ENCODE measurements around the gene APRT.
A peak's percentile ranks its signal among the peaks of the same experiment; 100 is the strongest.

The APRT gene

DNA sequence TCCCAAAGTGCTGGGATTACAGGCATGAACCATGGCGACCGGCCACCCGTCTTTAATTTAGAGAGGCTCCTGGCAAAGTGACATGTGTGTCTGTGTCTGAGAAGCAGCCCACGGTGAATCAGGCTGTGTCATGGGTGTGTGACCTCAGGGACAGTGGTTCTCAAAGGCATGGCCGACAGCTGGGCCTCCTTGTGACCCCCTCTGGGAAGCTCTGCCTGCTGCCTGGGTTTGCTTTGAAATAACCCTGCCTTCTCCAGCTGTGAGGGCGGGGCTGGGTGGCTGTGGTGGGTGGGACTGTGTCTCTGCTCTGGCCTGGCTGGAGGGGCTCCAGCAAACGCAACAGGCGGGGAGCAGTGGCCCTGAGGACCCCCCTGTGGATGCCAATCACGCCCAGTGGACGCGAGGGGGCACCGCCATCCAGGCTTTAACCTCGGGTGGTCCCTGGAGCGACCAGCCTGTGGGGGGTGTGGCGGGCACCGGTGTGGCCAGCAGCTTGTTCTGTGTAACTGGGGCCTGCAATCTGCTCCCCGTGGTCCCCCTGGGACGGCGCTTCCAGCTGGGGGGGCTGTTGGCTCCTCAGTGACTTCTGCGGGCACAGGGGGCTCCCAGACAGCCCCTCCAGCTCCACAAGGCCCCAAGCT, 8.8 kb upstream of the APRT start:
- H3K4me1 ChIP-seq (ENCODE audit: control insufficient read depth in 1 of 2, insufficient read depth in 2 of 2, low read length in 2 of 2) = no peaks in the 10 kb centered on the region
- H3K36me3 ChIP-seq (ENCODE audit: control insufficient read depth in 1 of 2, insufficient read depth in 2 of 2, low read length in 2 of 2) = peaks cover 0 to 36% of the 10 kb centered on the region in 2 donors
- H3K9me3 ChIP-seq (ENCODE audit: control insufficient read depth in 1 of 2, low read length in 2 of 2) = no peaks in the 10 kb centered on the region
- no peak overlapping the region for H3K4me3 ChIP-seq (ENCODE audit: low read depth in 1 of 2, low read length in 2 of 2)
- no peaks in the 10 kb centered on the region for H3K27me3 ChIP-seq (ENCODE audit: low read depth, low read length)
- H3K27ac ChIP-seq (ENCODE audit: low read length) = no peak overlapping the region

DNA sequence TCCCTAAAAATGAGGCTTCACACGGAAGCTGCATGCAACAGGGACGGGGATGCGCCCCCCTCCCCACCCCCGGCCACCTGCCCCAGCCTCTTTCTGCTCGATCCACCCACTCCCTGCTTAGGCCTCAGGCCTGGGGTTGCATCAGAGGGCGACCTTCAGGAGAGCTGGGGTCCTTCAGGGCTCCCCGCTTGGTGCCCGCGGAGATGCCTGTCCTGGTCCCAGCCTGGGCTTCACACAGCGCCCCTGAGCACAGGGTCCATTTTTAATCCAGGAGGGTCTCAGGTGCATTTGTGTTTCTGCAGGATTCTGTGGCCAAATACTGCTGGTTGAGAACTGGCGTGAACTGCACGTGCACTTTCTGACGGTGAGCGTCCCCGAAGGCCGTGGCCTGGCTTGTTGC, 7.4 kb upstream of the APRT start:
- Histone ChIP-seq H3K27ac (ENCODE audit: low read length) (no peak overlapping the region), H3K9me3 (ENCODE audit: control insufficient read depth in 1 of 2, low read length in 2 of 2) (no peaks in the 10 kb centered on the region), H3K27me3 (ENCODE audit: low read depth, low read length) (no peaks in the 10 kb centered on the region), H3K4me3 (ENCODE audit: low read depth in 1 of 2, low read length in 2 of 2) (no peak overlapping the region), H3K36me3 (ENCODE audit: control insufficient read depth in 1 of 2, insufficient read depth in 2 of 2, low read length in 2 of 2) (peaks cover 0 to 28% of the 10 kb centered on the region in 2 donors), H3K4me1 (ENCODE audit: control insufficient read depth in 1 of 2, insufficient read depth in 2 of 2, low read length in 2 of 2) (no peaks in the 10 kb centered on the region)

DNA sequence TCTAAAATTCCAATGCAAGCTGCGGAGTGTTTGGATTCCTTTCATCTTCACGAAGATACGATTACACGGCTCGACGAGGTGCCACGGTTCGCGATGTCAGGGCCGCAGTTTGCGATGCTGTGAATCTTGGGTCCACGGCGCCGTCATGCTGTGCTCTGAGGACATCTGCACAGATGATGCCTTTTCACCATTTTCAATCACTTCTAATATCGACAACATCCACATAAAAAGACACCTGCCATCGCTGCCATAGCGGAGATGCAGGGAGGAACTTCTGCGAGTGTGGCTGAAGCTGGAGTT, 6.8 kb upstream of the APRT start:
- no peak overlapping the region for H3K4me3 ChIP-seq (ENCODE audit: low read depth in 1 of 2, low read length in 2 of 2)
- H3K36me3 ChIP-seq (ENCODE audit: control insufficient read depth in 1 of 2, insufficient read depth in 2 of 2, low read length in 2 of 2) = peaks cover 0 to 22% of the 10 kb centered on the region in 2 donors
- no peak overlapping the region for H3K27ac ChIP-seq (ENCODE audit: low read length)
- H3K4me1 ChIP-seq (ENCODE audit: control insufficient read depth in 1 of 2, insufficient read depth in 2 of 2, low read length in 2 of 2) = no peaks in the 10 kb centered on the region
- H3K27me3 ChIP-seq (ENCODE audit: low read depth, low read length) = no peaks in the 10 kb centered on the region
- no peaks in the 10 kb centered on the region for H3K9me3 ChIP-seq (ENCODE audit: control insufficient read depth in 1 of 2, low read length in 2 of 2)

DNA sequence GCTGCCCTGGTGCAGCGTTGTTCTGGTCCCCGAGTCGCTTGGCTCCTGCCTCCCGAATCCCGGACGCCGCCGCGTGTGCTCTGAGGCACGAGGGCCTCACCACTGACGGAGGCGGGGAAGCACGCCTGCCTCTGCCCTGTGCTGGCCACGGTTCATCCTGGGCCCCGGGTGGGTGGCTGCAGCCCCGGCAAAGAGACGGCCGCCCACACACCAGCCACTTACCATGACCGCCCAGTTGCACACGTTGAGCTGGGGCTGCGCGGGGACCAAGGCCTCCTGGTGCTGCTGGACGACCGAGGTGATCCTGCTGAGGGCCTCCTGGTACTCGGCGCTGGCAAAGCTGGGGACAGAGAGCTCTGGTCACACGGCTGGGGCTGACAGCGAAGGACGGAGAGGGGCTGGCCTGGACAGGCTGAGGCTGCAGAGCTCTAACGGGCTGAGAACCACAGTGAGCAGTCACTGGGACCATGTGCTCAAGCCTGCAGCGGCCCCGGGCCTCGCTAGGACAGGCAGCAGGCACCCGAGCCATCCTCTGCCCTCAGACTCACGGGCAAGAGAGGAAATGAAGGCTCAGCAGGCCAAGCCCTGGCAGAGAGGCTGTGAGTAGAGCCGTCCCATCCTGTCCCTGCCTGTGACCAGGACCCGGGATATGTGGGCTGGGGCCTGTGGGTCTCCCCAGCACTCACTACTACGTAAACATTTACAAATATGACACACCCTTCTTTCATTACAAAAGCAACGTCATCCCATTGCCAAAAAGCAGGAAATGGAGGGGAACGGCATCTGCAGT, 6.3 kb upstream of the APRT start:
- H3K4me3 ChIP-seq (ENCODE audit: low read depth in 1 of 2, low read length in 2 of 2) = no peak overlapping the region
- no peaks in the 10 kb centered on the region for H3K9me3 ChIP-seq (ENCODE audit: control insufficient read depth in 1 of 2, low read length in 2 of 2)
- no peak overlapping the region for H3K27ac ChIP-seq (ENCODE audit: low read length)
- peaks cover 0 to 19% of the 10 kb centered on the region in 2 donors for H3K36me3 ChIP-seq (ENCODE audit: control insufficient read depth in 1 of 2, insufficient read depth in 2 of 2, low read length in 2 of 2)
- H3K4me1 ChIP-seq (ENCODE audit: control insufficient read depth in 1 of 2, insufficient read depth in 2 of 2, low read length in 2 of 2) = peaks cover 0 to 2% of the 10 kb centered on the region in 2 donors
- H3K27me3 ChIP-seq (ENCODE audit: low read depth, low read length) = no peaks in the 10 kb centered on the region

DNA sequence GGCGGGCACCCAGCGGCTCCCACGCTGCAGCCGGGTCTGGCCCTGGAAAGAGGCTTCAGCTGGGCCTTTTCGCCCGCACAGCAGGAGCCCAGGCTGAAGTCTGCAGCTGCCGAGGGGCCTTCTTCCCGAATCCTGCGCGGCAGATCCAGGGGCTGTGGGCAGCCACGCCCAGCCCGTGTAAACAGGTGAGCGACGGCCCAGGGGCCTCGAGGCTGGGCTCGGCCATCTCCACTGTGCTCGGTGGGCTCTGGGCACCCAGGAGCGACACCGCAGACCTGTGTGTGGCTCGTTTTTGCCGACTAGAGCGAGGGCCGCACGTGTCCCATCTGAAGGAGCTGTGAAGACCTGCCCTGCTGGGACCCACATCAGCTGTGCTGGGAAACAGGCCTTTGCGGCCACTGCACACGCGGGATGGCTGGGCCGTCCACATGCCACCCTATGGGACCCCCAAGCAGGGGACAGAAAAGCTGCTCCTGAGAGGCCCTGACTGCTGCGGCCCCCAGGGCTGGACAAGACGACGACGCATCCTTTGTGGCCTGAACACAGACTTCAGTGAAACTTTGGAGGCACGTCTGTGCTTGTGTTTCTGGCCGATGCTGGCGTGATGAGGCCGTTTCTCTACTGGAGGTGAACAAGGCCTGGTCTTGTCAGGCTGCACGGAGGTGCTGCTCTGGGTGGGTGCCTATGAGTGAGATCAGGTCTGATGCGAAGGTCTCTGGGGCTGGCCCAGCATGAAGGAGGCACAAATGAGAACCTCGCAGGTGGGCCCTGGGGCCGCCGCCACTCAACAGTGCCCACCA, 5.2 kb upstream of the APRT start:
- Histone ChIP-seq H3K27me3 (ENCODE audit: low read depth, low read length) (no peaks in the 10 kb centered on the region), H3K9me3 (ENCODE audit: control insufficient read depth in 1 of 2, low read length in 2 of 2) (no peaks in the 10 kb centered on the region), H3K36me3 (ENCODE audit: control insufficient read depth in 1 of 2, insufficient read depth in 2 of 2, low read length in 2 of 2) (peaks cover 0 to 8% of the 10 kb centered on the region in 2 donors), H3K27ac (ENCODE audit: low read length) (no peak overlapping the region), H3K4me1 (ENCODE audit: control insufficient read depth in 1 of 2, insufficient read depth in 2 of 2, low read length in 2 of 2) (peaks cover 0 to 12% of the 10 kb centered on the region in 2 donors), H3K4me3 (ENCODE audit: low read depth in 1 of 2, low read length in 2 of 2) (no peak overlapping the region)

DNA sequence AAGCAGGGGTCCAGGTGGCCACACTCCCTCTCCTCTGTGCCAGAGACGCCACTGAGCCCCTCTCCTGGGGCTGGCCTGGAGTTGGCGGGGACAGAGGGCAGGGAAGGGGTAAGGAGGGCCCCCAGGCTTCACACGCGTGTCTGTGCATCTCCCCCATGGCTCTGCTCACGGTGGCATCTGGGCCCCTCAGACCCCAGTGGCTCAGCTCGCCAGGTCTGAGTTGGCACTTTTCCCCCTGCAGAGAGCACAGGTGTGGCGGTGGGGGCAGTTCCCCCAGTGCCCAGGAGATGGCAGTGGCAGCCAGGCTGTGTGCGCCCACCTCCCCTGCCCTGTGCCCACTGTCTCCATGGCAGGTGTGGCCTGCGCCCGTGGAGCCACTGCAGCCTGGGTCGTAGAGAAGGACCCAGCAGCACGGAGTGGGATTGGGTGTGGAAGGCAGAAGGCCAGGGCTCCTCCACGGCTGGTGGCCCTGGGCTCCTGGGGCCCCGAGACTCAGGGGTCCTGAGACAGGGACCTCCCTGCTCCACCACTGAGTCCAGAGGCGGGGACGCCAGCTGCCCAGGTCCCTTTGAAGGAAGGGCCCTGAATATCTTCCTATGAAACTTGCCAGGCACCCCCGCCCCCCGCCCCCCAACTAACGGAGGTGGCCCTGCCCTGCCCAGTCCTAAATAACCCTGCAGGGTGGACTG, 4.3 kb upstream of the APRT start:
- peaks cover 0 to 14% of the 10 kb centered on the region in 2 donors for H3K4me1 ChIP-seq (ENCODE audit: control insufficient read depth in 1 of 2, insufficient read depth in 2 of 2, low read length in 2 of 2)
- H3K27me3 ChIP-seq (ENCODE audit: low read depth, low read length) = no peaks in the 10 kb centered on the region
- H3K27ac ChIP-seq (ENCODE audit: low read length) = no peak overlapping the region
- no peak overlapping the region for H3K4me3 ChIP-seq (ENCODE audit: low read depth in 1 of 2, low read length in 2 of 2)
- H3K36me3 ChIP-seq (ENCODE audit: control insufficient read depth in 1 of 2, insufficient read depth in 2 of 2, low read length in 2 of 2) = no peaks in the 10 kb centered on the region
- no peaks in the 10 kb centered on the region for H3K9me3 ChIP-seq (ENCODE audit: control insufficient read depth in 1 of 2, low read length in 2 of 2)

DNA sequence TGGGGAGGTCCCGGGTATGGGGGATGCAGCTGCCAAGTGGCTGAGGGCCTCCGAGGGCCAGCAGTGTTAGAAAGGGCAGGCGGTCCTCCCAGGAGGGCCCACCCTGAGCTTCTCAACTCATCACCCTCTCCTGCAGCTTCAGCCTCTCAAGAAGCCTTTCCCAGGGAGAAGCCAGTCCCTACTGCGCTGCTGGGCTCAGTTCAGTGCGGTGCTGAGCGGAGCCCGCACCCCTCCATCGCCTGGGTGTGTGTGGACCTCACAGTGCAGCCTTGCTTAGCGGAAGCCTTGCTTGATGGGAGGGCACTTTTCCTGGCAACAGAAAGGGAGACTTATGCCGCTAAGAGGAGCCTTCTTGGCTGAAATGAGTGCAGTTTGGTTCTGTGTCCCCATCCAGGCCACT, 3.5 kb upstream of the APRT start:
- Histone ChIP-seq H3K27ac (ENCODE audit: low read length) (no peak overlapping the region), H3K36me3 (ENCODE audit: control insufficient read depth in 1 of 2, insufficient read depth in 2 of 2, low read length in 2 of 2) (no peaks in the 10 kb centered on the region), H3K9me3 (ENCODE audit: control insufficient read depth in 1 of 2, low read length in 2 of 2) (no peaks in the 10 kb centered on the region), H3K27me3 (ENCODE audit: low read depth, low read length) (no peaks in the 10 kb centered on the region), H3K4me3 (ENCODE audit: low read depth in 1 of 2, low read length in 2 of 2) (no peak overlapping the region), H3K4me1 (ENCODE audit: control insufficient read depth in 1 of 2, insufficient read depth in 2 of 2, low read length in 2 of 2) (peaks cover 6 to 23% of the 10 kb centered on the region in 2 donors)

DNA sequence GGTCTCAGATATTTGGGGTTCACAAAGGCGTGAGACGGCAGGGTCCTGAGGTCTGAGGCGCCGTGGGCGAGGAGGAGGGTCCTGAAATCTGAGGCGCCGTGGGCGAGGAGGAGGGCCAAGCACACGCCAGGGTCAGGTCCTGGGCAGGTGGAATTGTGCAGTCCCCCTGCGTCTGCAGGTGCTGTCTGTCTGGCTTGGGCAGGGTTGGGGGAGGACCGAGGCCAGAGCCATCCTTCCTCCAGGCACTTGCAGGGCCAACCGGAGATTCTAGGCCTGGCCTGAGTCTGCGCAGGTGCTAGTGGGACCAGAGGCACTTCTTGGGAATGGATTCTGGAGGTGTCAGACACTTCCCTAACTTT, 2.4 kb upstream of the APRT start:
- peaks cover 7 to 31% of the 10 kb centered on the region in 2 donors for H3K4me1 ChIP-seq (ENCODE audit: control insufficient read depth in 1 of 2, insufficient read depth in 2 of 2, low read length in 2 of 2)
- H3K27me3 ChIP-seq (ENCODE audit: low read depth, low read length) = no peaks in the 10 kb centered on the region
- H3K36me3 ChIP-seq (ENCODE audit: control insufficient read depth in 1 of 2, insufficient read depth in 2 of 2, low read length in 2 of 2) = peaks cover 2 to 4% of the 10 kb centered on the region in 2 donors
- H3K9me3 ChIP-seq (ENCODE audit: control insufficient read depth in 1 of 2, low read length in 2 of 2) = no peaks in the 10 kb centered on the region
- H3K4me3 ChIP-seq (ENCODE audit: low read depth in 1 of 2, low read length in 2 of 2) = no peak overlapping the region
- H3K27ac ChIP-seq (ENCODE audit: low read length) = no peak overlapping the region

DNA sequence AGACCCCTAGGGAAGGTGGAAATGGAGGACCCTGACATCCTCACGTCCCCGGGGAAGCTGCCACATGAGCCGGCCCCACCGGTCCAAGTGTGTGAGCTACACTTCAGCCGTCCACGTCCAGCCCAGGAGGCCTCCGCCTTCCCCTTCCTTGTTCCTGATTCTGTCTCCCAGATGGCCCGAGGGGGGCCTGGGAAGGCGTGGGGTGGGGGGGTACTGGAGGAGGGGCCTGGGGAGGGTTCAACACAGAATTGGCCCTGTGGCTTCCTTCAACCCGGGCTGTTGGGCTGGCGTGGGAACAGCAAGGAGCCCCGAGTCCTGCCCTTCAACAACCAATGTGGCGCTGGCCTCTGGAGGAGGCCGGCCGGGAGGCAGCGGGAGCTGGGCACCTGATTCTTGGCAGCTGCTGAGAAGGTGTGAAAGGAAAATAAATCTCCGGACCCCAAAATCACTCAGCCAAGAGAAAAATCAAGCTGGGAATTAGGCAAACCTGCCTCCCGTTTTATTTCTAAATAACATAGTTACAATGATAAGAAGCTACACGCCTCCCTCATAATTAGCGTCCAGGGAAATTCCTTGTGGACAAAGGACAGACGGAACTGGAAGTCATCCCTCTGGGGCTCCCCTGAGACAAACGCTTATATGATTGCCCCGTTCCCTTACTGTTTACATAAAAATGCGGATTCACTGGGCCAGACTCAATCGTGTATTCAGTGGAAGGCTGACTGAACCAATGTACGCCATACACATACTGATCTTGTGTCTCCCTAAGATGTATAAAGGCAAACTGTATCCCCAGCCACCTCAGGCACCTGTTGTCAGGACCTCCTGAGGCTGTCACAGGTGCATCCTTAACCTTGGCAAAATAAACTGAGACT, 1.8 kb upstream of the APRT start:
- Histone ChIP-seq H3K4me3 (ENCODE audit: low read depth in 1 of 2, low read length in 2 of 2) (peak overlapping the region in 1 of 2 donors; percentile 73), H3K36me3 (ENCODE audit: control insufficient read depth in 1 of 2, insufficient read depth in 2 of 2, low read length in 2 of 2) (peaks cover 4 to 6% of the 10 kb centered on the region in 2 donors), H3K9me3 (ENCODE audit: control insufficient read depth in 1 of 2, low read length in 2 of 2) (no peaks in the 10 kb centered on the region), H3K27me3 (ENCODE audit: low read depth, low read length) (no peaks in the 10 kb centered on the region), H3K4me1 (ENCODE audit: control insufficient read depth in 1 of 2, insufficient read depth in 2 of 2, low read length in 2 of 2) (peaks cover 7 to 31% of the 10 kb centered on the region in 2 donors), H3K27ac (ENCODE audit: low read length) (no peak overlapping the region)

DNA sequence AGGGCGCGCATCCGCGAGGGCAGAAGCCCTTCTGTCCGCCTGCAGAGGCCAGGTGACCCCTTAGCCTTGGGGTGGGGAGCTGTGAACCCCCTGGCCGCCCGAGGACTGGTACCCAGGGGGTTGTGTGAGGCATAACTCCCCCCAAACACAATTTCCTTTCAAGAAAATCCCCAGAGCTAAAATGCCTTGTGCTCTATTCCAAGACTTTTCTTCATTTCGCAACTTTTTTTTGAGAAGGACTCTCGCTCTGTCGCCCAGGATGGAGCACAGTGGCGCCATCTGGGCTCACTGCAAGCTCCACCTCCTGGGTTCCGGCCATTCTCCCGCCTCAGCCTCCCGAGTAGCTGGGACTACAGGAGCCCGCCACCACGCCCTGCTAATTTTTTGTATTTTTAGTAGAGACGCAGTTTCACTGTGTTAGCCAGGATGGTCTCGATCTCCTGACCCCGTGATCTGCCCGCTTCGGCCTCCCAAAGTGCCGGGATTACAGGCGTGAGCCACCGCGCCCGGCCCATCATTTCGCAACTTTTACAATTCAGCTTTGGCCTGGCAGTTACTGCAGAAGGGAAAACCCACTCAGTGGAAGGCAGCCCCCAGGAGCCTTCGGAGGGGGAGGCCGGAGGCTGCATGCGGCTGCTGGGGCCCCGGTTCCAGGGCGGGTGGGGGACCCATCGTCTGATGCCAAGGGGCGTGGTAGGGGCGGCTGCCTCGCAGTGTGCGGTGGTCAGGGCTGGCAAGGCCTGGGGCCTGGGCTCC, 963 bp upstream of the APRT start:
- Histone ChIP-seq H3K4me1 (ENCODE audit: control insufficient read depth in 1 of 2, insufficient read depth in 2 of 2, low read length in 2 of 2) (peaks cover 7 to 31% of the 10 kb centered on the region in 2 donors), H3K27ac (ENCODE audit: low read length) (peak overlapping the region; percentile 51), H3K36me3 (ENCODE audit: control insufficient read depth in 1 of 2, insufficient read depth in 2 of 2, low read length in 2 of 2) (peaks cover 4 to 6% of the 10 kb centered on the region in 2 donors), H3K27me3 (ENCODE audit: low read depth, low read length) (no peaks in the 10 kb centered on the region), H3K9me3 (ENCODE audit: control insufficient read depth in 1 of 2, low read length in 2 of 2) (no peaks in the 10 kb centered on the region), H3K4me3 (ENCODE audit: low read depth in 1 of 2, low read length in 2 of 2) (peak overlapping the region; percentile 73 to 74)
